ENCODE measurements around the gene SPIRE1.

DNA sequence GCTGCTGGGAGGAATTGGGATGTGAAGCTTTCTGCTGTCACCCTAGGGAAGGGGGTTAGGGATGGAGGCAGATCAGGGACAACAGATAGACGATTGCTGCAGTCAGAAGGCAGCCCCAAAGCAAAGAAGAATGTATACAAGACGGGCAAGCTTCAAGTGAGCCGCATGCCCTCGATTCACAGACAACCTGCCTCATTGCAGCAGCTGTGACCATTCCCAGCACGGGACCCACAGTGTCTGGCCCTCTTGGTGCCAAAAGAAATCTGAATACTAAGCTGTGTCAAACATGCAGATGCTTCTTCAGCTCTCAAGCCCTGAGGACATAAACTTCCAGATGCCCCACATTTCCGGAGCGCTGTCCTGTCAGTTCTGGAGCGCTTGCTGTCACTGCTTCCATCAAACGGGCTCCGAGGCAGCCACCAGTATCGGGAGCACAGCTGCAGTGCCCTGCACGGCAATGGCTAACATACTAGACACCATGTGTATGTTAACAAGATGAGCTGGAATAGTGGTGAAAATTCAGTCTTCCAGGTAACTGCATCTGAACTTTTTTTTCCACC is 216.4 kb downstream of the SPIRE1 start:
- TF ChIP-seq, protein P1, sequence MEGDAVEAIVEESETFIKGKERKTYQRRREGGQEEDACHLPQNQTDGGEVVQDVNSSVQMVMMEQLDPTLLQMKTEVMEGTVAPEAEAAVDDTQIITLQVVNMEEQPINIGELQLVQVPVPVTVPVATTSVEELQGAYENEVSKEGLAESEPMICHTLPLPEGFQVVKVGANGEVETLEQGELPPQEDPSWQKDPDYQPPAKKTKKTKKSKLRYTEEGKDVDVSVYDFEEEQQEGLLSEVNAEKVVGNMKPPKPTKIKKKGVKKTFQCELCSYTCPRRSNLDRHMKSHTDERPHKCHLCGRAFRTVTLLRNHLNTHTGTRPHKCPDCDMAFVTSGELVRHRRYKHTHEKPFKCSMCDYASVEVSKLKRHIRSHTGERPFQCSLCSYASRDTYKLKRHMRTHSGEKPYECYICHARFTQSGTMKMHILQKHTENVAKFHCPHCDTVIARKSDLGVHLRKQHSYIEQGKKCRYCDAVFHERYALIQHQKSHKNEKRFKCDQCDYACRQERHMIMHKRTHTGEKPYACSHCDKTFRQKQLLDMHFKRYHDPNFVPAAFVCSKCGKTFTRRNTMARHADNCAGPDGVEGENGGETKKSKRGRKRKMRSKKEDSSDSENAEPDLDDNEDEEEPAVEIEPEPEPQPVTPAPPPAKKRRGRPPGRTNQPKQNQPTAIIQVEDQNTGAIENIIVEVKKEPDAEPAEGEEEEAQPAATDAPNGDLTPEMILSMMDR (IDR thresholded peaks at IDR 0.05), result no peak
- no peak for TF ChIP-seq POLR2A (IDR thresholded peaks at IDR 0.05)
